Measurements from ENCODE around the gene AGAP1.

GRCh38 chr2:236047176-236047575 is 553.3 kb downstream of the AGAP1 start:
- no peak for TF ChIP-seq CTCF (IDR thresholded peaks at IDR 0.05; ENCODE audit: extremely low read depth in 1 of 2, insufficient read depth in 1 of 2, low read depth in 1 of 2, low read length in 2 of 2)
- no peak for TF ChIP-seq POLR2A (IDR thresholded peaks at IDR 0.05; ENCODE audit: low read depth, low read length)
- TF ChIP-seq POLR2AphosphoS5 (IDR thresholded peaks at IDR 0.05; ENCODE audit: insufficient read depth, low read depth, low read length): no peak
- TF ChIP-seq MAX (IDR thresholded peaks at IDR 0.05; ENCODE audit: insufficient read depth, insufficient read length): no peak
- TF ChIP-seq GATA2 (IDR thresholded peaks at IDR 0.05; ENCODE audit: insufficient read depth, insufficient read length, low read depth, low read length): no peak
- no peak for TF ChIP-seq EZH2 (IDR thresholded peaks at IDR 0.05; ENCODE audit: borderline replicate concordance, low read depth, low read length, severe bottlenecking)
- TF ChIP-seq MYC (IDR thresholded peaks at IDR 0.05; ENCODE audit: low read depth, low read length): no peak
- TF ChIP-seq JUN (IDR thresholded peaks at IDR 0.05; ENCODE audit: borderline replicate concordance, insufficient read depth, insufficient read length, low read depth): no peak
- TF ChIP-seq FOS (IDR thresholded peaks at IDR 0.05; ENCODE audit: borderline replicate concordance, insufficient read depth, low read length): no peak

Data from endothelial cell of umbilical vein (primary cell).